ENCODE data around the gene MEFV. TPM values are rescaled to one million over a fixed set of nuclear protein-coding genes. Genes with fewer than 3 reads are reported as not detected.
A peak's percentile ranks its signal among the peaks of the same experiment; 100 is the strongest.

MEFV gene
- polyA plus RNA-seq, 3 donors: 37.7 to 78.0 (median 73.2) TPM

GRCh38 chr16:3285131-3285530 is 28.7 kb upstream of the MEFV start:
- Mint-ChIP-seq H3K36me3 (peaks cover 51 to 55% of the 10 kb centered on the region in 2 donors), H3K4me1 (peaks cover 28% of the 10 kb centered on the region), H3K27me3 (ENCODE audit: low read depth in 3 of 3) (peaks cover 0 to 3% (median 0%) of the 10 kb centered on the region in 3 donors), H3K4me3 (peak overlapping the region in 1 of 2 donors; percentile 50), H3K27ac (peak overlapping the region in 1 of 7 donors; percentile 50), H3K9me3 (peaks cover 39 to 59% (median 51%) of the 10 kb centered on the region in 7 donors)
- Histone ChIP-seq H3K9me3 (replicated peaks in 1 of 2; ENCODE audit: control insufficient read depth in 1 of 2, insufficient read depth in 1 of 2, low read length in 2 of 2) (peaks cover 47 to 54% of the 10 kb centered on the region in 2 donors), H2AFZ (ENCODE audit: insufficient read depth, low read depth, low read length, poor library complexity, severe bottlenecking) (no peak overlapping the region), H3K27me3 (ENCODE audit: control insufficient read depth in 2 of 2, insufficient read depth in 2 of 2, low read length in 2 of 2) (no peaks in the 10 kb centered on the region), H3K36me3 (replicated peaks in 1 of 2; ENCODE audit: control insufficient read depth in 1 of 2, insufficient read depth in 2 of 2, low read length in 2 of 2) (peaks cover 40 to 50% of the 10 kb centered on the region in 2 donors), H3K4me1 (ENCODE audit: control insufficient read depth in 1 of 2, insufficient read depth in 2 of 2, low read length in 2 of 2) (peaks cover 37 to 43% of the 10 kb centered on the region in 2 donors), H4K20me1 (ENCODE audit: insufficient read depth, low read length) (peaks cover 6% of the 10 kb centered on the region), H3K79me2 (ENCODE audit: insufficient read depth, low read length) (peaks cover 60% of the 10 kb centered on the region), H3K4me2 (replicated peaks; ENCODE audit: extremely low read depth, low read length, poor library complexity, severe bottlenecking) (peak overlapping the region; percentile 90), H3K27ac (ENCODE audit: low read depth in 1 of 2, low read length in 2 of 2) (no peak overlapping the region), H3K4me3 (replicated peaks in 1 of 3; ENCODE audit: low read depth in 2 of 3, low read length in 3 of 3) (peak overlapping the region in 1 of 3 experiments; percentile 90), H3K9ac (ENCODE audit: insufficient read depth, low read length, poor library complexity, severe bottlenecking) (no peak overlapping the region)
- no peak for DNase-seq
- intact Hi-C loops (cut with micrococcal nuclease): no loop called here
- TF ChIP-seq CTCF (IDR thresholded peaks at IDR 0.05): no peak
- 100% methylated on average over 4 of the region's 6 CpGs for WGBS (ENCODE audit: insufficient coverage)

- peak overlapping the region; percentile 91 to 98 for H3K4me3 Mint-ChIP-seq
- H4K20me1 ChIP-seq (ENCODE audit: insufficient read depth, low read length): peaks cover 6% of the 10 kb centered on the region
- peak overlapping the region; percentile 90 for H3K4me2 ChIP-seq (replicated peaks; ENCODE audit: extremely low read depth, low read length, poor library complexity, severe bottlenecking)
- peaks cover 50% of the 10 kb centered on the region for H3K79me2 ChIP-seq (ENCODE audit: insufficient read depth, low read length)
- 6% methylated on average over 52 of the region's 56 CpGs for WGBS (ENCODE audit: insufficient coverage)
- H3K36me3 ChIP-seq (replicated peaks in 1 of 2; ENCODE audit: control insufficient read depth in 1 of 2, insufficient read depth in 2 of 2, low read length in 2 of 2): peaks cover 28 to 36% of the 10 kb centered on the region in 2 donors
- H3K4me1 ChIP-seq (ENCODE audit: control insufficient read depth in 1 of 2, insufficient read depth in 2 of 2, low read length in 2 of 2): peaks cover 37 to 43% of the 10 kb centered on the region in 2 donors
- peaks cover 34 to 40% of the 10 kb centered on the region in 2 donors for H3K9me3 ChIP-seq (replicated peaks in 1 of 2; ENCODE audit: control insufficient read depth in 1 of 2, insufficient read depth in 1 of 2, low read length in 2 of 2)
- peaks cover 2 to 4% (median 3%) of the 10 kb centered on the region in 3 donors for H3K27me3 Mint-ChIP-seq (ENCODE audit: low read depth in 3 of 3)
- peak overlapping the region; percentile 84 for H2AFZ ChIP-seq (ENCODE audit: insufficient read depth, low read depth, low read length, poor library complexity, severe bottlenecking)
- intact Hi-C loops (cut with micrococcal nuclease): loop anchor here (1.0 to 5.0 kb wide), 7 partner anchors 19 to 174 kb away; partner anchors contain the start of genes MEFV (in 1 of the 2), NAA60 (in 1 of the 2), ZNF174 (in 1 of the 2) and ZNF200 (in 1 of the 2)
- peaks cover 27 to 46% (median 38%) of the 10 kb centered on the region in 7 donors for H3K9me3 Mint-ChIP-seq
- H3K36me3 Mint-ChIP-seq: peaks cover 38 to 42% of the 10 kb centered on the region in 2 donors
- peak in 2 of 3 donors; percentile 13 to 26 for DNase-seq
- peak overlapping the region; percentile 56 to 90 (median 87) for H3K4me3 ChIP-seq (replicated peaks in 1 of 3; ENCODE audit: low read depth in 2 of 3, low read length in 3 of 3)
- peaks cover 28% of the 10 kb centered on the region for H3K4me1 Mint-ChIP-seq
- peak overlapping the region; percentile 95 to 99 (median 96) for H3K27ac Mint-ChIP-seq
- H3K27me3 ChIP-seq (ENCODE audit: control insufficient read depth in 2 of 2, insufficient read depth in 2 of 2, low read length in 2 of 2): no peaks in the 10 kb centered on the region
- H3K9ac ChIP-seq (ENCODE audit: insufficient read depth, low read length, poor library complexity, severe bottlenecking): peak overlapping the region; percentile 92
- TF ChIP-seq CTCF (IDR thresholded peaks at IDR 0.05): no peak
- peak overlapping the region; percentile 96 for H3K27ac ChIP-seq (ENCODE audit: low read depth in 1 of 2, low read length in 2 of 2)
These were observed 27.4 kb upstream of the MEFV start for GRCh38 chr16:3283543-3284447.
